ENCODE results near the gene RAB8B. TPM values are rescaled to one million over a fixed set of nuclear protein-coding genes. Genes with fewer than 3 reads are reported as not detected.
"Not testable (repeated sequence)": the region's sequence is repeated elsewhere in the genome, so short reads cannot be mapped to it uniquely, and the experiment has no call there.

Gene RAB8B
- total RNA-seq, 1 experiment from 2014 or later, result 39.1 TPM

DNA sequence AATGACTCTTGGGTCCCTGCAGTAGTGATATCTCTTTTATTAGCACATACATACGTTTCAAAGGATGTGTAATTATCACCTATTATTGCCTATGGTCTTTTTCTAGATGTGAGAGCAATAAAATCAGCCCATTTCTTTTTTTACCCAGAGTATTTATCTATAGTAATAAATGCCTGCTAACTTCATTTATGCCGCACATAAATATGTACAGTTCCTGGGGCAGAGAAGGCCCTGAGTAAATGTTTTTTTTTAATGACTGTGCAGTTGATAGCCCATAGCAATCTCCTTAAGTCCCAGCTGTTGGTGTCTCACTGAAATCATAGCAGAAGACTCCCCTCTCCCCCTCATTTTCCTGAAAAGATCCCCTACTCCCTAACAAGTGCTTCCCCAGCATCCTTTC lies 16.7 kb downstream of the RAB8B start:
- DNase-seq (ENCODE audit: low read depth), result no peak

GRCh38 chr15:63208824-63209223 lies 19.4 kb downstream of the RAB8B start:
- not testable (repeated sequence) for DNase-seq (ENCODE audit: low read depth)

DNA sequence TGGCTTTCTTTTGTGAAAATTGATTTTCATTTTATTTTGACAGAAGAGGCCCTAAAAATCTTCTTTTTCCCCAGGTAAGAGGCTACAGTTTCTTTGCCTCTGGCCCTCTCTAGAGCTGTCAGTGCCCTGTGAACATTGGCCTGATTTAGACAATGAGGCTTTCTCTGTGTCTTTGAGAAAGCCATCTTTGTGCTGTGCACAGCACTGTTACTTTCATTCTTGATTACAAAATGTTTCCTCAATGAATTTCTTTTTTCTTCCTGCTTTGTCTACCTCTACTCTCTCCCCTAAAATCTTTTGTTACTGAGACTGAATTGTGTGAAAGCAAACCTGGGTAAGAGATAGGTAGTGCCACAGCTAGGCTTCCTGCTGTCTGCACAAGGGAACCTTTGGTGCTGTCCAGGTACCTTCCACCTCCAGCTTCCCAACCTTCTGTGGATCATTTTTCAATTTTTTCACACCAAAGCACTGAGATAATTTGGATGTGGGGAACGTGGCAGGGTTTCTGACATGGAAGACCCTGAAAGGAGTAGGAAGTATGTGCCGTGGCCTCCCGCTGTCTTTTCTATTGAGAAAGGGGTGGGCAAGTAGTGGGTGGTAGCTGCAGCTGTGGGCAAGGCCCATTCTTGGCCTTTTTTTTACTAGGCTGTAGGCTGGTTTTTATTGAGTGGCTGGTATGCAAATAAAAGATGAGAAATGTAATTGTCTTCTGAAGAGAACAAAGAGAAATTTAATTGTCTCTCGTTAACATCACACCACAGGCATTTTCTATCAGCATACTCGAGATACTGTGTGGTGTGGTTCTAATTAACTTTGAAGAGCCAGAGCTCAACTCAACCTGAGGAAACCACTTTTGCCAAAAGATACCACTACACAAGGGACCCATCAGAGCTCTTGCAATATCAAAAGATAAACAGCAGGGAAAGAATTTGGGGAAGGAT lies 21.0 kb downstream of the RAB8B start:
- no peak for DNase-seq (ENCODE audit: low read depth)

- no peak for DNase-seq (ENCODE audit: low read depth)
These were observed 21.7 kb downstream of the RAB8B start for GRCh38 chr15:63211092-63211490.

GRCh38 chr15:63211549-63211948 lies 22.1 kb downstream of the RAB8B start:
- no peak for DNase-seq (ENCODE audit: low read depth)

- peak; percentile 51 for DNase-seq (ENCODE audit: low read depth)
These were observed 22.9 kb downstream of the RAB8B start for GRCh38 chr15:63212050-63213004.

- DNase-seq (ENCODE audit: low read depth), result peak; percentile 66
These were observed 28.8 kb downstream of the RAB8B start for GRCh38 chr15:63218100-63218808.

DNA sequence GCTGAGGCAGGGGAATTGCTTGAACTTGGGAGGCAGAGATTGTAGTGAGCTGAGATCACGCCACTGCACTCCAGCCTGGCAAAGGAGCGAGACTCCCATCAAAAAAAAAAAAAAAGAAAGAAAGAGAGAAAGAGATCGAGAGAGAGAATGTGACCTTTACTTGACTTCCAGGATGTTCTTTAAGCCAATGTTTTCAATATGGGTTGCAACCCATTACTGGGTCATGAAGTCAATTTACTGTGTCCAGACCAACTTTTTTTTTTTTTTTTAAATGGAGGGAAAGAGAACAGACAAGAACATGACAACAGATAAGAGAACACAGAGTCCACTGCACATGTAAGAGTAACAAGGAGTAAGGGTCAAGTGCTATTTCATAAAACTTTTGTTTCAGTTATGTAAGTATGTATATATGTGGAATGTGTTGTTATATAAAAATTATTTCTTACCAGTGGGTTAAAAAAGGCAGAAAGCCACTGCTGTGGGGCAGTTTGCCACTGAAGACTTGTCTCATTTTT lies 29.8 kb downstream of the RAB8B start:
- DNase-seq (ENCODE audit: low read depth), result no peak

GRCh38 chr15:63221346-63221745 lies 31.9 kb downstream of the RAB8B start:
- peak; percentile 59 for DNase-seq (ENCODE audit: low read depth)

DNA sequence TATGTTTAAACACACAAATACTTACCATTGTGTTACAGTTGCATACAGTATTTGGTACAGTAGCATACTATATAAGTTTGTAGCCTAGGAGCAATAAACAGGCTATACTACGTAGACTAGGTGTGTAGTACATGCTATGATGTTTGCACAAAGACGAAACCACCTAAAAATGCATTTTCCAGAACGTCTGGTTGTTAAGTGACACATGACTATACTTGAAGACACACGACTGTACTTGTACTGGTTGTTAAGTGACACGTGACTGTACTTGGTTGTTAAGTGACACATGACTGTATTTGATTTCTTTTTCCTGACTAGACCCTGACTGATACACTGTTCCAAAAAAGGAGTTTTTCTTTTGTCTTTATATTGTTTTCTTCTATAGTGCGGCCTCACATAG lies 34.1 kb downstream of the RAB8B start:
- no peak for DNase-seq (ENCODE audit: low read depth)

GRCh38 chr15:63225381-63225780 lies 36.0 kb downstream of the RAB8B start:
- no peak for DNase-seq (ENCODE audit: low read depth)

DNA sequence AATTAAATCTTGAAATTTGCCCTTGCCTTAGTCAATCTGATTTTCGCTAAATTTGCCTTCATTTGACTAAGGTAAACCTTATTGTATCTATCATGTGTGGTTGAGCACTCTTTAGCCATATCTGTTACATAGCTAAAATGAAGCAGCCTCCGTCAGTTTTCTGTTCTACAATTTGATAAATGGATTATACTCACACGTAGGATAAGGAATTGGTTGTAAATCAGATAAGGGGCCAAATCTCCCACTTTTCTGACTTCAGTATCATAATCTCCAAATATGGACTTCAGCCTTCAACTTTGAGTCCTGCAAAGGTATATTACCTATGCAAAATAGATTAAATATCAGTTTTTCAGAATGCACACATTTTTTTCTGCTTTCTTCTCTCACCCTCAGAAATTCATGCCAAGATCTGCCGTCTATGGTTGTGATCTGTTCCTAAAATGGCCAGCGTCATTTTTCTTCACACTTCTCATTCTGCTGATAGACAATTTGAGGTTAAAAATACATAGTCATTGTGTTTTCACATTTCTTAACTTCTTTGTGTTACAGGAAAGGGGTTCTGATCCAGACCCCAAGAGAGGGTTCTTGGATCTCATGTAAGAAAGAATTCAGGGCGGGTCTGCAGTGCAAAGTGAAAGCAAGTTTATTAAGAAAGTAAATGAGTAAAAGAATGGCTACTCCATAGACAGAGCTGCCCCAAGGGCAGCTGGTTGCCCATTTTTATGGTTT lies 36.9 kb downstream of the RAB8B start:
- DNase-seq (ENCODE audit: low read depth), result no peak

DNA sequence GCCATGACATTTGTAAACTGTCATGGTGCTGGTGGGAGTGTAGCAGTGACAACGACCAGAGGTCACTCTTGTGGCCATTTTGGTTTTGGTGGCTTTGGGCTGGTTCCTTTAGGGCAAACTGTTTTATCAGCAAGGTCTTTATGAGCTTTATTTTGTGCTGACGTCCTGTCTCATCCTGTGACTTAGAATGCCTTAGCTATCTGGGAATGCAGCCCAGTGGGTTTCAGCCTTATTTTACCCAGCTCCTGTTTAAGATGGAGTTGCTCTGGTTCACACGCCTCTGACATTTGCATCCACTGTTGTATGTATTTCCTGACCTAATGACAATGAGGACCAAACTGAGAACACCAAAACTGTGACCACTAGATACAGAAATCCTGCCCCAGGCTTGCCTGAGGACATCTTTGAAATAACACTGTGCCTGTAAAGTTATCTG lies 37.6 kb downstream of the RAB8B start:
- DNase-seq (ENCODE audit: low read depth), result no peak

DNA sequence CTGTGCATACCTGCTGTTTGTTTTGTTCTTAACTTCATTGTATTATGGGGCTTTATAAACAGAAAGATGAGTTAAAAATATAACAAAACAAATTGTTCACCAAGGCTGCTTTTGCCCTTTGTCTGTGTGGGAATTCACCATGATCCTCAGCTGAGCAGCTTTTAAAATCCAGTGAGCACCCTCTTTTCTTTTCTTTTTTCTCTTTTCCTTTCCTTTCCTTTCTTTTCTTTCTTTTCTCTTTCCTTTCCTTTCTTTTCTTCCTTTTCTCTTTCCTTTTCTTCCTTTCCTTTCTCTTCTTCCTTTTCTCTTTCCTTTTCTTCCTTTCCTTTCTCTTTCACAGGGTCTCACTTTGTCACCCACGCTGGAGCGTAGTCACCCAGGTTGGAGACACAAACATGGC lies 38.3 kb downstream of the RAB8B start:
- DNase-seq (ENCODE audit: low read depth), result no peak

DNA sequence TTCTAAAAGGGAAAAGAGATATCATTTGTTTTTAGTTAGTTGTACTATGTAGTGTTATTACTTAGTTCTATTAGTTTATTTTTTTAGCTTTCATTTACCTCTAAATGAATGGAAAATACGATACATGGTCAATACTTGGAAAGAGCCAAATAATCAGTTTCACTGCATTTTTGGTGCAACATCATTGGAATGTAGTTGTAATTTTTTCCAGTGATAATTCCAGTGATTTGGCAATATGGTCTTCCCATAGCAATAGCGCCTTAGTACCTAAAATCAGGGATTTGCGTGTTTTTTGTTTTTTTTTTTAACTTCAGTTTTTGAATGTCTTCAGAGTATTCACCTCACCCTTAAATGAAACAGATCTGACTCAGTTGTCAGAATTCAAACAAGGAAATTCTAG lies 41.8 kb downstream of the RAB8B start:
- DNase-seq (ENCODE audit: low read depth), result no peak

DNA sequence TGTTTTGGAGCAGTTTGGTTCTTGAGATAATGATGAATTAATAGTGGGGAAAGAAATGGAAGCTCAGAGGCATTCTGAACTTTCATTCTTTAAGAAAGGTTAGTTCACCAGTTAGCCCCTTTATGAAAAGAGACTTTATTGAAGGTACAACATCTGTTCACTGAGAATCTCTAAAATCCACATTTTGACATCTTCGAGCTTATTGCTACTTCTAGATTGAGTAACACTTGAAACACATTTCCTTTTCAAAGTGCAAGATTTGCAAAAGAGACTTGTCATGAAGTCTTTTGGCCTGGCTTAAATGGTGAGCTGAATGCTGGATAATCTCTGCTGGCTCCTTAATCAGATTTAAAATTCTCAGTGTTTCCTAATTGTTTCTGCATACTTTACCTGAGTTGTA lies 42.3 kb downstream of the RAB8B start:
- DNase-seq (ENCODE audit: low read depth), result no peak

DNA sequence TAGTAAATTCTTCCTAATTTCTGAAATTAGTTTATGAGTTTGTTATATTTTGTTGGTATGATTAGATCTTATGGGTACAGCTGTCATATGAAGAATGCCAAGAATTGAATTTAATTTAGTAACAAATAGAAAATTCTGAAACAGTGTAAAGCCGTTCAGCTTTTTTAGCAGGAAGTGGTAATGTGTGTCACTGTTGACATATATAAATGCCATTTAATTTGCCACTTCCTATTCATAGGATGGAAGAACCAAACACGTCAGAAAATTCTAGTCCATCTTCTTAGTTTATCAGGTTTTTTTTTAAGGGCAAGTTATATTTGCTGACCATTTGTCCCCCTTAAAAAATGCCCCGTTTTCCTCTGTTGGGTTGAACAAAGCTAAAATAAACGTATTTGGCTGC lies 43.0 kb downstream of the RAB8B start:
- no peak for DNase-seq (ENCODE audit: low read depth)

- no peak for DNase-seq (ENCODE audit: low read depth)
These were observed 43.5 kb downstream of the RAB8B start for GRCh38 chr15:63232943-63233342.

DNA sequence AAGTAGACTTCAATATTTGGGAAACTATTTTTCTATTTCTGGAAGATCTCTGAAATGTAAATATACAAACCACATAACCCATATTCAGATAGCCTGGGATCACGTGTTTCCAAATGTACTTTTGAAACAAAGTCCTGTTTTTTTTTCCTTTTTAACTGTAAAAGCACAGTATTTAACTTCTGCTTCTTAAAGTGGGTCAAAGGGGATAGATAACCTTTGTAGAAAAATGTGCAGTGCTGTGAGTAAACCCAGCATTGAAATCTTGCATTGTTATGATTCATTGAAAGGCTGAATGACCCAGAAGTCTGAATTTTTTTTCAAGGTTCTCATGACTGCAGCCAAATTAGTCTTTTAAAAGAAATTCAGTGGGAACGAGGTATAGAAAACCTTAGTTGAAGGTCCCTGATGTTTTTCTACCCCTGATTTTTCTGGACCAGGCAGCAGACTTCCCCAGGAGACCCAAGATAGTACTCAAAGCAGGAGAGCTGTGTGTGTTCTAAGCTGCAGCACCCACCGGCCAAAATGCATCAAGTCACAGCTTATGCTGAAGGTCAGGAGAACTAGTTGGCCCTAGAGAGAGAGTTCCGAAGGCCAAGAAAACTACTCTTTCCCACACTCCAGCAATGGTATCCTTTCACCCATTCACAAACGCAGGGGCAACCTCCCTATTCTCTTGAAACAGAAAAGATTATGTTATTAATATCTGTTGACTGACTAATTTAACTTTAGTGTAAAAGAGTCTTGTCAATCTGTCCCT lies 44.4 kb downstream of the RAB8B start:
- DNase-seq (ENCODE audit: low read depth), result peak; percentile 73

- peak; percentile 64 for DNase-seq (ENCODE audit: low read depth)
These were observed 45.1 kb downstream of the RAB8B start for GRCh38 chr15:63234451-63234870.

Data from LHCN-M2 (cell line).